HepG2 (cell line): Measurements from ENCODE around the gene SPARC. TPM values are rescaled to one million over a fixed set of nuclear protein-coding genes. Genes with fewer than 3 reads are reported as not detected.
A peak's percentile ranks its signal among the peaks of the same experiment; 100 is the strongest.

Experiments used
- BRD4 ChIP-seq: sonication (generic); formaldehyde crosslinking; IDR thresholded peaks from 2 replicates; pipeline ENCODE4 v1.4.0; 2020; ENCODE audit warnings: missing genetic modification reagents
- DRAP1 ChIP-seq: IDR thresholded peaks from 2 replicates; pipeline ENCODE4 v1.6.1; 2016; ENCODE audit warnings: missing genetic modification reagents, missing compliant biosample characterization
- E2F5 ChIP-seq: sonication (generic); formaldehyde crosslinking; conservative IDR thresholded peaks from 2 replicates; pipeline ENCODE4 v1.4.0; 2020; ENCODE audit warnings: missing genetic modification reagents
- GMEB2 ChIP-seq: IDR thresholded peaks from 2 replicates; pipeline ENCODE4 v1.6.1; 2016; ENCODE audit warnings: missing biosample characterization, missing genetic modification reagents, low read depth
- GPN1 ChIP-seq: sonication (generic); formaldehyde crosslinking; IDR thresholded peaks from 2 replicates; pipeline ENCODE4 v1.5.1; 2020; ENCODE audit warnings: missing genetic modification reagents, borderline replicate concordance
- HHEX ChIP-seq: IDR thresholded peaks from 2 replicates; pipeline ENCODE4 v1.6.1; 2016; ENCODE audit warnings: control low read depth
- MED8 ChIP-seq: sonication (generic); formaldehyde crosslinking; IDR thresholded peaks from 2 replicates; pipeline ENCODE4 v1.8.1; 2023; ENCODE audit warnings: mild to moderate bottlenecking, missing genetic modification reagents; ENCODE audit not compliant: insufficient replicate concordance
- MYPOP ChIP-seq: sonication (generic); formaldehyde crosslinking; IDR thresholded peaks from 2 replicates; pipeline ENCODE4 v1.8.1; 2023; ENCODE audit warnings: mild to moderate bottlenecking, moderate library complexity, missing genetic modification reagents
- NFKBIZ ChIP-seq: IDR thresholded peaks from 2 replicates; pipeline ENCODE4 v1.6.1; 2018; ENCODE audit warnings: missing genetic modification reagents, missing compliant biosample characterization
- NR0B2 ChIP-seq: sonication (generic); formaldehyde crosslinking; IDR thresholded peaks from 2 replicates; pipeline ENCODE4 v1.4.0; 2020; ENCODE audit warnings: mild to moderate bottlenecking, missing genetic modification reagents
- PITX1 ChIP-seq: sonication (generic); formaldehyde crosslinking; IDR thresholded peaks from 2 replicates; pipeline ENCODE4 v1.5.1; 2020; ENCODE audit warnings: mild to moderate bottlenecking, missing genetic modification reagents
- RAD21 ChIP-seq: fragments of 450-650 bp; formaldehyde crosslinking; IDR thresholded peaks from 2 replicates; pipeline ENCODE4 v1.5.0; 2020; ENCODE audit warnings: mild to moderate bottlenecking
- RARA ChIP-seq: IDR thresholded peaks from 2 replicates; pipeline ENCODE4 v1.6.1; 2016; ENCODE audit warnings: missing genetic modification reagents, missing compliant biosample characterization
- REPIN1 ChIP-seq: sonication (generic); formaldehyde crosslinking; IDR thresholded peaks from 2 replicates; pipeline ENCODE4 v1.8.0; 2022; ENCODE audit warnings: missing genetic modification reagents, low read depth, mild to moderate bottlenecking, borderline replicate concordance
- SMARCE1 ChIP-seq: fragments of 450-650 bp; IDR thresholded peaks from 2 replicates; pipeline ENCODE4 v1.6.1; 2017; ENCODE audit warnings: borderline replicate concordance
- SOX6 ChIP-seq, 2 experiments: fragments of 450-650 bp in 1 of 2; sonication (generic) in 1 of 2; formaldehyde crosslinking in 1 of 2; IDR thresholded peaks; 2 replicates each; pipeline versions ENCODE4 v1.4.0 to v1.6.1; 2017 to 2020; ENCODE audit warnings: antibody characterized with exemption in 1 of 2, mild to moderate bottlenecking in 1 of 2, missing genetic modification reagents in 1 of 2
- TP53 ChIP-seq: sonication (generic); formaldehyde crosslinking; conservative IDR thresholded peaks from 2 replicates; pipeline ENCODE4 v1.4.0; 2020; ENCODE audit warnings: missing genetic modification reagents
- ZFP41 ChIP-seq: sonication (generic); formaldehyde crosslinking; IDR thresholded peaks from 2 replicates; pipeline ENCODE4 v1.4.0; 2020; ENCODE audit warnings: mild to moderate bottlenecking, missing genetic modification reagents, borderline replicate concordance
- ZNF263 ChIP-seq: sonication (generic); formaldehyde crosslinking; IDR thresholded peaks from 2 replicates; pipeline ENCODE4 v1.4.0; 2020; ENCODE audit warnings: missing genetic modification reagents
- ZNF3 ChIP-seq: IDR thresholded peaks from 2 replicates; pipeline ENCODE4 v1.7.0; 2017; ENCODE audit warnings: inconsistent platforms
- ZNF362 ChIP-seq: sonication (generic); formaldehyde crosslinking; IDR thresholded peaks from 2 replicates; pipeline ENCODE4 v1.4.0; 2020; ENCODE audit warnings: missing genetic modification reagents, mild to moderate bottlenecking, borderline replicate concordance
- ZNF432 ChIP-seq: sonication (generic); formaldehyde crosslinking; IDR thresholded peaks from 2 replicates; pipeline ENCODE4 v1.5.0; 2020; ENCODE audit warnings: missing genetic modification reagents, mild to moderate bottlenecking, borderline replicate concordance
- ZNF44 ChIP-seq: sonication (generic); formaldehyde crosslinking; IDR thresholded peaks from 2 replicates; pipeline ENCODE4 v1.5.1; 2020; ENCODE audit warnings: mild to moderate bottlenecking, missing genetic modification reagents
- ZNF451 ChIP-seq: sonication (generic); formaldehyde crosslinking; IDR thresholded peaks from 2 replicates; pipeline ENCODE4 v1.5.0; 2020; ENCODE audit warnings: mild to moderate bottlenecking, missing genetic modification reagents
- ZNF552 ChIP-seq: sonication (generic); formaldehyde crosslinking; IDR thresholded peaks from 2 replicates; pipeline ENCODE4 v1.9.0; 2022; ENCODE audit warnings: missing genetic modification reagents, mild to moderate bottlenecking, borderline replicate concordance
- ZNF83 ChIP-seq: sonication (generic); formaldehyde crosslinking; IDR thresholded peaks from 2 replicates; pipeline ENCODE4 v1.4.0; 2020; ENCODE audit warnings: missing genetic modification reagents, mild to moderate bottlenecking, borderline replicate concordance
- ZNF841 ChIP-seq: sonication (generic); formaldehyde crosslinking; IDR thresholded peaks from 2 replicates; pipeline ENCODE4 v1.8.1; 2023; ENCODE audit warnings: missing genetic modification reagents, borderline replicate concordance
- polyA plus RNA-seq, 8 experiments: library from polyadenylated mRNA; depleted of rRNA in 3 of 8; stranded (reverse) in 7 of 8; unstranded in 1 of 8; fragments of >200 nt; fragmentation: Illumina TruSeq in 4 of 8; extraction: Trizol in 4 of 8; gene quantifications; 2 replicates each; pipeline versions ENCODE4 v1.2.1 to v1.2.3, GENCODE V29; 2011 to 2016; ENCODE audit warnings: low read depth in 4 of 8, missing spikeins in 1 of 8, mixed read lengths in 1 of 8; ENCODE audit not compliant: insufficient read depth in 1 of 8
- total RNA-seq, 5 experiments: library from RNA; depleted of rRNA; stranded (reverse); fragments of >200 nt; fragmentation: Illumina TruSeq; extraction: Trizol; gene quantifications; 2 replicates each; pipeline ENCODE4 v1.2.3, GENCODE V29; 2016; ENCODE audit warnings: low read depth in 1 of 5

SPARC gene
- total and polyA plus RNA-seq, 2 of the 13 experiments (the other 11 are each of a cell fraction or from before 2014, with no cell fraction given), result 76.7 to 192 TPM

- TF ChIP-seq ZNF552 (CRISPR knock-in tag) (no peak), ZFP41 (no peak), ZNF263 (no peak), ZNF841 (CRISPR knock-in tag) (no peak), SMARCE1 (no peak), RARA (peak; percentile 76), ZNF3 (CRISPR knock-in tag) (no peak), ZNF83 (CRISPR knock-in tag) (no peak), HHEX (CRISPR knock-in tag) (no peak), DRAP1 (CRISPR knock-in tag) (no peak), ZNF451 (CRISPR knock-in tag) (no peak), ZNF44 (CRISPR knock-in tag) (no peak), REPIN1 (CRISPR knock-in tag) (no peak), TP53 (CRISPR knock-in tag) (no peak), ZNF362 (CRISPR knock-in tag) (peak; percentile 86), PITX1 (CRISPR knock-in tag) (peak; percentile 75; the same call in 1 of the 2 replicates), MYPOP (CRISPR knock-in tag) (no peak), NFKBIZ (CRISPR knock-in tag) (no peak), NR0B2 (CRISPR knock-in tag) (no peak), BRD4 (no peak), GMEB2 (no peak), RAD21 (no peak), ZNF432 (no peak), MED8 (CRISPR knock-in tag) (no peak), SOX6 (IDR thresholded peaks at IDR 0.05) (no peak), SOX6 (CRISPR knock-in tag; IDR thresholded peaks at IDR 0.05) (peak; percentile 99), E2F5 (no peak), GPN1 (CRISPR knock-in tag) (no peak)
These were observed 7.3 kb upstream of the SPARC start (continued) for GRCh38 chr5:151694035-151694485.
